ENCODE measurements around the gene KIF1A. TPM values are rescaled to one million over a fixed set of nuclear protein-coding genes. Genes with fewer than 3 reads are reported as not detected.

The KIF1A gene
- total and polyA plus RNA-seq, 10 of the 15 experiments (the other 5 are each of a cell fraction or from before 2014, with no cell fraction given): 0.04 to 0.95 (median 0.06) TPM; not detected in 5

- Histone ChIP-seq H2AFZ (ENCODE audit: control insufficient read depth, low read depth, low read length) (no peak overlapping the region), H4K20me1 (ENCODE audit: control insufficient read depth, insufficient read depth) (no peaks in the 10 kb centered on the region), H3K4me2 (ENCODE audit: control insufficient read depth, insufficient read depth) (no peak overlapping the region), H3K4me1 (ENCODE audit: control insufficient read depth, insufficient read depth, low read length) (no peaks in the 10 kb centered on the region), H3K9ac (ENCODE audit: control insufficient read depth, insufficient read depth, low read length) (no peak overlapping the region), H3K9me3 (replicated peaks; ENCODE audit: control insufficient read depth, insufficient read depth, low read length) (no peaks in the 10 kb centered on the region; the same call in 2 of the 3 replicates), H3K36me3 (ENCODE audit: control insufficient read depth in 2 of 2, insufficient read depth in 2 of 2, low read length in 1 of 2) (no peaks in the 10 kb centered on the region), H3K27ac (ENCODE audit: control insufficient read depth, insufficient read depth) (no peak overlapping the region), H3K27me3 (replicated peaks in 1 of 2; ENCODE audit: control insufficient read depth in 2 of 2, insufficient read depth in 2 of 2, low read length in 1 of 2) (no peaks in the 10 kb centered on the region), H3K79me2 (ENCODE audit: control insufficient read depth, insufficient read depth, low read length) (no peaks in the 10 kb centered on the region), H3K4me3 (no peak overlapping the region)
- FAIRE-seq: no peak
- in situ Hi-C loops (cut with MboI): loop anchor here (10.0 kb wide), 1 partner anchor 805 kb away; no protein-coding TSS in a partner anchor
- ChIA-PET SMC1A (ENCODE audit: uncharacterized antibody, unreplicated experiment) (no interaction called here), RAD21 (ENCODE audit: unreplicated experiment) (no interaction called here), CTCF (interaction anchor here (0.6 kb wide), 1 partner anchor 408 kb away, joined by 3 read pairs; no protein-coding TSS in a partner anchor), POLR2A (no interaction called here)
- no peak; the same call in 2 of the 3 replicates for ATAC-seq
- WGBS (ENCODE audit: insufficient coverage, insufficient replicate concordance, low lambda C conversion rate, missing lambda C conversion rate): 7% methylated on average over 10 of the region's 11 CpGs
- intact Hi-C loops (cut with micrococcal nuclease; ENCODE audit: unreplicated experiment): loop anchor here (5.0 to 10.0 kb wide), 2 partner anchors 227 to 365 kb away; no protein-coding TSS in a partner anchor
- no peak for TF ChIP-seq POLR2AphosphoS2 (IDR thresholded peaks at IDR 0.05; ENCODE audit: low read depth, low read length)
- BruUV-seq (replicated peaks): no TSS peak
- DNase-seq (ENCODE audit: low read depth, low spot score): no peak
These were observed 30.0 kb upstream of the KIF1A start for GRCh38 chr2:240850026-240850425.

- Histone ChIP-seq H4K20me1 (ENCODE audit: control insufficient read depth, insufficient read depth) (no peaks in the 10 kb centered on the region), H2AFZ (ENCODE audit: control insufficient read depth, low read depth, low read length) (no peak overlapping the region), H3K36me3 (ENCODE audit: control insufficient read depth in 2 of 2, insufficient read depth in 2 of 2, low read length in 1 of 2) (no peaks in the 10 kb centered on the region), H3K9ac (ENCODE audit: control insufficient read depth, insufficient read depth, low read length) (no peak overlapping the region), H3K79me2 (ENCODE audit: control insufficient read depth, insufficient read depth, low read length) (no peaks in the 10 kb centered on the region), H3K4me2 (ENCODE audit: control insufficient read depth, insufficient read depth) (no peak overlapping the region), H3K27ac (ENCODE audit: control insufficient read depth, insufficient read depth) (no peak overlapping the region), H3K4me1 (ENCODE audit: control insufficient read depth, insufficient read depth, low read length) (no peaks in the 10 kb centered on the region), H3K4me3 (no peak overlapping the region), H3K27me3 (replicated peaks in 1 of 2; ENCODE audit: control insufficient read depth in 2 of 2, insufficient read depth in 2 of 2, low read length in 1 of 2) (no peaks in the 10 kb centered on the region), H3K9me3 (replicated peaks; ENCODE audit: control insufficient read depth, insufficient read depth, low read length) (no peaks in the 10 kb centered on the region; the same call in 2 of the 3 replicates)
- in situ Hi-C loops (cut with MboI): loop anchor here (25.0 kb wide), 1 partner anchor 337 kb away; no protein-coding TSS in a partner anchor
- ChIA-PET SMC1A (ENCODE audit: uncharacterized antibody, unreplicated experiment) (no interaction called here), POLR2A (no interaction called here), RAD21 (ENCODE audit: unreplicated experiment) (no interaction called here), CTCF (no interaction called here)
- WGBS (ENCODE audit: insufficient coverage, insufficient replicate concordance, low lambda C conversion rate, missing lambda C conversion rate): 54% methylated on average over 12 of the region's 12 CpGs
- intact Hi-C loops (cut with micrococcal nuclease; ENCODE audit: unreplicated experiment): no loop called here
- FAIRE-seq (no peak), DNase-seq (ENCODE audit: low read depth, low spot score) (no peak), ATAC-seq (no peak)
- no TSS peak for BruUV-seq (replicated peaks)
- no peak for TF ChIP-seq BCL3 (IDR thresholded peaks at IDR 0.05; ENCODE audit: borderline replicate concordance, insufficient read depth, low read depth, low read length, poor library complexity, severe bottlenecking)
- no peak for TF ChIP-seq LARP7 (IDR thresholded peaks at IDR 0.05)
- TF ChIP-seq JUNB (IDR thresholded peaks at IDR 0.05): no peak
- TF ChIP-seq IKZF1 (conservative IDR thresholded peaks at IDR 0.05): no peak
- TF ChIP-seq HCFC1 (IDR thresholded peaks at IDR 0.05; ENCODE audit: low read length): no peak
- TF ChIP-seq IRF5 (IDR thresholded peaks at IDR 0.05; ENCODE audit: borderline replicate concordance): no peak
- TF ChIP-seq CBX3 (IDR thresholded peaks at IDR 0.05; ENCODE audit: borderline replicate concordance, low read depth): no peak
- TF ChIP-seq MYB (IDR thresholded peaks at IDR 0.05; ENCODE audit: borderline replicate concordance, low read depth, low read length): no peak
- TF ChIP-seq ATF3 (IDR thresholded peaks at IDR 0.05; ENCODE audit: borderline replicate concordance, extremely low read depth, low read depth, low read length): no peak
- TF ChIP-seq YBX1 (IDR thresholded peaks at IDR 0.05): no peak
- no peak for TF ChIP-seq RAD51 (IDR thresholded peaks at IDR 0.05)
- no peak for TF ChIP-seq MXI1 (IDR thresholded peaks at IDR 0.05; ENCODE audit: low read depth, low read length)
These were observed 29.1 kb upstream of the KIF1A start for GRCh38 chr2:240848900-240849680.
